Esophagus muscularis mucosa (tissue), 3 donors: ENCODE measurements around the gene COL16A1.

ENCODE experiments used
- POLR2A ChIP-seq: fragments of 450-650 bp; IDR thresholded peaks from one replicate; pipeline ENCODE4 v1.6.1; 2017; ENCODE audit warnings: antibody characterized with exemption, moderate library complexity, mild to moderate bottlenecking, low read depth
- TF ChIP-seq, protein P1 (sequence below), 3 experiments: fragments of 200-600 bp in 2 of 3; fragments of 450-650 bp in 1 of 3; sonication (generic) in 2 of 3; IDR thresholded peaks; one replicate each; pipeline ENCODE4 v1.5.1; 2017 to 2019; ENCODE audit warnings: antibody characterized with exemption in 3 of 3, mild to moderate bottlenecking in 2 of 3, moderate library complexity in 1 of 3

DNA sequence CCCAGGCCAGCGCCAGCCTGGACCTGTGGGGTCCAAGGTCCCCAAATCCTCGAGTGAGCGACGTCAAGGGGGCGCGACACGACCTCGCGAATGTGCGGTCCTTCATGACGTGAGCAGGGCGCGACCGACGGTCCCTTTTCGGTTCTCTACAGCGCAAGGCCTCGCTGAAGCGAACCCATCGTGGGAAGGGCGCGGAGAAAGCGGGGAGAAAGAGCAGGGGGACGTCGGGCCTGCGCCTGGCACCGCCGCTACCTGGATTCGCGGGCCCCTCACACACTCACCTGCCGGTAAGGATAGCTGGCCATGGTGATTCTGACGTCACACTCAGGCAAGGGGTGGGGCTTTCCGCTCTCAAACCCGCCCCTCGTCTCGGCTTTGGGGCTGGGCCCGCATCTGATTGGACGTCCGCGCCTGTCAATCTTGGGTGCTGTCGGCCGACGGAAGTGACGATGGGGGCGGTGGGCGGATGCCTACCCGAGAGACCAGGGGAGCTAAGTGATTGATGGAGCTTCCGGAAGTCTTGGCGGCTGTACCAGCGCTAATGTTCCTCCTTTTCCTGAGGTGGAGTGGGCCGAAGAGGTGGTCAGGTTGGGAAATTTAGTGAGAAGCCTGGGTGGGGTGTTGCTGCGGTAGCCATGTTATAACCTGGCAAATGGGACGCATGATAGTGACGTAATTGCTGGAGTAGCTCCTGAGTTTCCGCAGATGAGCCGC is 59.1 kb downstream of the COL16A1 start, which contains the start of gene PEF1:
- TF ChIP-seq POLR2A = peak; percentile 83
- TF ChIP-seq, protein P1, sequence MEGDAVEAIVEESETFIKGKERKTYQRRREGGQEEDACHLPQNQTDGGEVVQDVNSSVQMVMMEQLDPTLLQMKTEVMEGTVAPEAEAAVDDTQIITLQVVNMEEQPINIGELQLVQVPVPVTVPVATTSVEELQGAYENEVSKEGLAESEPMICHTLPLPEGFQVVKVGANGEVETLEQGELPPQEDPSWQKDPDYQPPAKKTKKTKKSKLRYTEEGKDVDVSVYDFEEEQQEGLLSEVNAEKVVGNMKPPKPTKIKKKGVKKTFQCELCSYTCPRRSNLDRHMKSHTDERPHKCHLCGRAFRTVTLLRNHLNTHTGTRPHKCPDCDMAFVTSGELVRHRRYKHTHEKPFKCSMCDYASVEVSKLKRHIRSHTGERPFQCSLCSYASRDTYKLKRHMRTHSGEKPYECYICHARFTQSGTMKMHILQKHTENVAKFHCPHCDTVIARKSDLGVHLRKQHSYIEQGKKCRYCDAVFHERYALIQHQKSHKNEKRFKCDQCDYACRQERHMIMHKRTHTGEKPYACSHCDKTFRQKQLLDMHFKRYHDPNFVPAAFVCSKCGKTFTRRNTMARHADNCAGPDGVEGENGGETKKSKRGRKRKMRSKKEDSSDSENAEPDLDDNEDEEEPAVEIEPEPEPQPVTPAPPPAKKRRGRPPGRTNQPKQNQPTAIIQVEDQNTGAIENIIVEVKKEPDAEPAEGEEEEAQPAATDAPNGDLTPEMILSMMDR (IDR thresholded peaks at IDR 0.05) = no peak
